ENCODE data around the gene ELAVL1.

GRCh38 chr19:8004001-8004400 lies 1.4 kb downstream of the ELAVL1 start:
- TF ChIP-seq SMARCA5 (IDR thresholded peaks at IDR 0.05) (no peak), REST (IDR thresholded peaks at IDR 0.05; ENCODE audit: borderline replicate concordance) (no peak), REST (CRISPR knock-in tag; IDR thresholded peaks at IDR 0.05; ENCODE audit: low read depth) (no peak), MCM3 (IDR thresholded peaks at IDR 0.05) (no peak), HCFC1 (IDR thresholded peaks at IDR 0.05; ENCODE audit: low read depth, low read length) (no peak), ZNF282 (CRISPR knock-in tag; IDR thresholded peaks at IDR 0.05) (no peak), C11orf30 (IDR thresholded peaks at IDR 0.05; ENCODE audit: low read depth) (no peak), MCM7 (IDR thresholded peaks at IDR 0.05) (no peak), ZNF143 (CRISPR knock-in tag; IDR thresholded peaks at IDR 0.05) (no peak)
- TF ChIP-seq, protein P1, sequence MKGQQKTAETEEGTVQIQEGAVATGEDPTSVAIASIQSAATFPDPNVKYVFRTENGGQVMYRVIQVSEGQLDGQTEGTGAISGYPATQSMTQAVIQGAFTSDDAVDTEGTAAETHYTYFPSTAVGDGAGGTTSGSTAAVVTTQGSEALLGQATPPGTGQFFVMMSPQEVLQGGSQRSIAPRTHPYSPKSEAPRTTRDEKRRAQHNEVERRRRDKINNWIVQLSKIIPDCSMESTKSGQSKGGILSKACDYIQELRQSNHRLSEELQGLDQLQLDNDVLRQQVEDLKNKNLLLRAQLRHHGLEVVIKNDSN (CRISPR knock-in tag; IDR thresholded peaks at IDR 0.05) = no peak
- TF ChIP-seq, protein P2, sequence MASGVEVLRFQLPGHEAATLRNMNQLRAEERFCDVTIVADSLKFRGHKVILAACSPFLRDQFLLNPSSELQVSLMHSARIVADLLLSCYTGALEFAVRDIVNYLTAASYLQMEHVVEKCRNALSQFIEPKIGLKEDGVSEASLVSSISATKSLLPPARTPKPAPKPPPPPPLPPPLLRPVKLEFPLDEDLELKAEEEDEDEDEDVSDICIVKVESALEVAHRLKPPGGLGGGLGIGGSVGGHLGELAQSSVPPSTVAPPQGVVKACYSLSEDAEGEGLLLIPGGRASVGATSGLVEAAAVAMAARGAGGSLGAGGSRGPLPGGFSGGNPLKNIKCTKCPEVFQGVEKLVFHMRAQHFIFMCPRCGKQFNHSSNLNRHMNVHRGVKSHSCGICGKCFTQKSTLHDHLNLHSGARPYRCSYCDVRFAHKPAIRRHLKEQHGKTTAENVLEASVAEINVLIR (CRISPR knock-in tag; IDR thresholded peaks at IDR 0.05) = no peak
